C4-2B (cell line): ENCODE results near the gene UBC.

Experiments used
- H3K27ac ChIP-seq: fragments of 450-650 bp; 2 replicates; pipeline ENCODE4 v1.5.1; 2017
- ZFX ChIP-seq: fragments of 450-650 bp; IDR thresholded peaks from 2 replicates; pipeline ENCODE4 v1.6.1; 2017
- TF ChIP-seq, protein P1 (sequence below): fragments of 450-650 bp; conservative IDR thresholded peaks from 2 replicates; pipeline ENCODE4 v1.5.1; 2017; ENCODE audit warnings: mild to moderate bottlenecking

Gene UBC

DNA sequence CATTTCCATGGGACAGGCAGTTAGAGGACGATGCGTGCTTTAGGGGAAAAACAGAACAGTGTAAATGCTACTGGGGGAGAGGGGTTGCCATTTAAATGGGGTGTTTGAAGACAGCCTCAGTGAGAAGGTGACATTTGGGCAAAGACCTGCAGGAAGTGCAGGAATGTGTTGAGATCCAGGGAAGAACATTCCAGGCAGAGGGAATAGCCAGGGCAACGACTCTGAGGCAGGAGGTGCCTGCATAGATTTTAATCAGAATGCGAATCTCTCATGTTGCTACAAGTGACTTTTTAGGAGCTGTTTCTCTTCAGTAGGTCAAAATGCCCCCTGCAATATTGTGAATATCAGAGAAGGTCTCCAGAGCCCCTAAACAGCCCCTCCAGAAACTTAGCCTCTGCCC lies 43.2 kb downstream of the UBC start:
- H3K27ac ChIP-seq: no peak overlapping the region

DNA sequence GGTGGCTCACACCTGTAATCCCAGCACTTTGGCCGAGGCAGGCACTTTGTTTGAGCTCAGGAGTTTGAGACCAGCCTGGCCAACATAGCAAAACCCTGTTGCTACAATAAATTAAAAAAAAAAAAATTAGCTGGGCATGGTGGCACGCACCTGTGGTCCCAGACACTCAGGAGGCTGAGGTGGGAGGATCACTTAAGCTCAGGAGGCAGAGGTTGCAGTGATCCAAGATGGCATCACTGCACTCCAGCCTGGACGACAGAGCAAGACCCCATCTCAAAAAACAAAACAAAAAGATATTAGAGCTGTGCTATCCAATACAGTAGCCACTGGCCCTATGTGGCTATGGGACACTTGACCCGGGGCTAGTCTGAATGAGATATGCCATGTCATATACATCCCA lies 43.9 kb downstream of the UBC start:
- no peak for TF ChIP-seq ZFX
- TF ChIP-seq, protein P1, sequence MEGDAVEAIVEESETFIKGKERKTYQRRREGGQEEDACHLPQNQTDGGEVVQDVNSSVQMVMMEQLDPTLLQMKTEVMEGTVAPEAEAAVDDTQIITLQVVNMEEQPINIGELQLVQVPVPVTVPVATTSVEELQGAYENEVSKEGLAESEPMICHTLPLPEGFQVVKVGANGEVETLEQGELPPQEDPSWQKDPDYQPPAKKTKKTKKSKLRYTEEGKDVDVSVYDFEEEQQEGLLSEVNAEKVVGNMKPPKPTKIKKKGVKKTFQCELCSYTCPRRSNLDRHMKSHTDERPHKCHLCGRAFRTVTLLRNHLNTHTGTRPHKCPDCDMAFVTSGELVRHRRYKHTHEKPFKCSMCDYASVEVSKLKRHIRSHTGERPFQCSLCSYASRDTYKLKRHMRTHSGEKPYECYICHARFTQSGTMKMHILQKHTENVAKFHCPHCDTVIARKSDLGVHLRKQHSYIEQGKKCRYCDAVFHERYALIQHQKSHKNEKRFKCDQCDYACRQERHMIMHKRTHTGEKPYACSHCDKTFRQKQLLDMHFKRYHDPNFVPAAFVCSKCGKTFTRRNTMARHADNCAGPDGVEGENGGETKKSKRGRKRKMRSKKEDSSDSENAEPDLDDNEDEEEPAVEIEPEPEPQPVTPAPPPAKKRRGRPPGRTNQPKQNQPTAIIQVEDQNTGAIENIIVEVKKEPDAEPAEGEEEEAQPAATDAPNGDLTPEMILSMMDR: no peak
- H3K27ac ChIP-seq: no peak overlapping the region

More for the DNA sequence above, 43.2 kb downstream of the UBC start:
- no peak for TF ChIP-seq ZFX
- TF ChIP-seq, protein P1: no peak

DNA sequence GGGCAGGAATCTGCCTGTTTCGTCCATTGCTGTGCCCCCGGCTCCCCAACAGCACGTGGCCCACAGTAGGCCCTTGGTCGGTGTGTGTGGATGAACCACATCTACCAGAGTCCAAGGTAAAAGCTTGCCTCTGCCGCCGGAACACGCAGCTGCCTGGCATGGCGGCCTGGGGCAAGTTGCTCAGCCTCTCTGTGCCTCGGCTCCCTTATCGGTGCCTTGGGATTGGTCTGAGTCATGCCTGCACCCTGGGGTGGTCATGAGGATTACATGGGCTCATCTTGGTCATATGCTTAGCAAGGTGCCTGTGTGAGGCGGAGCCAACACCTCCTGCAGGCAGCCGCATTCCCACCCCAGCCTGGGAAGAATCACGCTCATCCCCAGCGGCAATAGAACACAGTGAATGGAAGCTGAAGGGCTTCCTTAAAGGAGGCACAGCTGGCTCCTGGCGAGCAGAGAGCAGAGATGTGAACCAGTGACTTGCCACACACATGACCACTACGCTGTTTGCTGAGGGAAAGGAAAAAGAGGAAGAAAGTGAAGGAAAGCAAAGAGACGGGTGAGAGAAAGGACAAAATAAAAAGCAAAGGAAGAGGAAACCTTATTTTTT lies 45.3 kb downstream of the UBC start:
- TF ChIP-seq, protein P1: no peak
- no peak overlapping the region for H3K27ac ChIP-seq

DNA sequence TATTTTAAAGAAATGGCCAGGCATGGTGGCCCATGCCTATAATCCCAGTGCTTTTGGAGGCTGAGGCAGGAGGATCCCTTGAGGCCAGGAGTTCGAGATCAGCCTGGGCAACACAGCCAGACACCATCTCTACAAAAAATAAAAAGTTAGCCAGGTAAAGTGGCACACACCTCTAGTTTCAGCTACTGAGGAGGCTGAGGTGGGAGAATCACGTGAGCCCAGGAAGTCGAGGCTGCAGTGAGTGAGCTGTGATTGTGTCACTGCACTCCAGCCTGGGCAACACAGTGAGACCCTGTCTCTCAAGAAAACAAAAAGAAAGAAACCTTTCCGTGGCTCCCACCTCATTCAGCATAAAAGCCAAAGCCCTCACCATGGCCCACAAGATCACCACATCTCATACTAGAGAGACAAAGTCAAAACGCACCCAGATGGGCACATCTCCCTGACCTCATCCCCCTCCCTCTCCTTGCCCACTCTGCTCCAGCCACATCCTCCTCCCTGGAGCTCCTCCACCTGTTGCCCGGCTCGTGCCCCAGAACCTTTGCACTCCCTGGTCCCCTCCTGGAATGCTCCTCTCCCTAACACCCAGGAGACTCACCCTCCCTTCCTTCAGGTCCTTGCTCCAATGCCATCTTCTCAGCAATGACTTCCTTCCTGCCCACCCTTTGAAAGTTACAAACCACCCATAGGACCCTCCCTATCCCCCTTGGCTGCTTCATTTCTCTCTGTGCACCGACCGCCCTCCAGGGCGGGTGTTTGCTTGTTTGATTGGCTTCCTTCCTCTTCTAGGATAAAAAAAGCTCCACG lies 46.0 kb downstream of the UBC start:
- H3K27ac ChIP-seq: peak overlapping the region; percentile 0
- TF ChIP-seq ZFX: no peak
- TF ChIP-seq, protein P1: no peak

DNA sequence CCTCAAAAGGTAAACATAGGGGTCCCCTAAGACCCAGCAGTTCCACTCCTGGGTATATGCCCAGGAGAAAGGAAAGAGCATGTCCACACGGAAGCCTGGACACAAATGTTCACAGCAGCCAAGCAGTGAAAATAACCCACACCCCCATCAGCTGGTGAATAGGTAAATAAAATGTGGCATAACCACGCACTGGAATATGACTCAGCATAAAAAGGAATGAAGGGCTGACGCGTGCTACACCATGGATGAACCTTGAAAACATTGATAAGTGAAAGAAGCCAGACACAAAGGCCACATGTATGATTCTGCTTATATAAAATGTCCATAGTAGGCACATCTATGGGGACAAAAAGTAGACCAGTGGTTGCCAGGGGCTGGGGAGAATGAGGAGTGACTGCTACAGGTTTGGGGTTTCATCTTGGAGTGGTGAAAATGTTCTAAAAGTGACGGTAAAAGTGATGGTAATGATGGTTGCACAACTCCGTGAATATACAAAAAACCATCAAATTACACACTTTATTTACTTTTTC lies 47.0 kb downstream of the UBC start:
- H3K27ac ChIP-seq: peak overlapping the region; percentile 0; the same call in 1 of the 2 replicates
- TF ChIP-seq, protein P1: no peak
- no peak for TF ChIP-seq ZFX

DNA sequence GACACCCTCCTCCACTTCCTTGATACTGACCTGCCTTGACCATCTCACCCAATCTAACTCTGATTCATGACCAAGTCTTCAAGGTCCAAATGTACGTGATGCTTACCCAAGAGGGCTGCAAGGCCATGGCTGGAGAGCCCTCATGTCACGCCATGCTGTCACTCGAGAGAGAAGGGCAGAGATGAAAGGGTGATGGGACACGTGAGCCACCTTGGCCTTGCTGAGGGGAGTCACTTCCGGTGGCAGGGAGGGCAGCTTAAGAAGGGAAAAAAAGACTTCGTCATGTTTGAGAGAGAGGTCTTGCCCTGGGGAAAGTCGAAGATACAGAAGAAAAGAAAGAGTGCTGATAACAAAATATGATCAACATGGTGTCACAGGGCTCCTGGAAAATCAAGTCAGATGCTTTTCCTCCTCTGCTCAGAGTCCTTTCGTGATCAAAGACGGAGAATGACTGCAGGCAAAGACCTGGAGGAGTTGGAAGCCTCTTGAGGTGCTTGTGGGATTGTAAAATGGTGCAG lies 47.5 kb downstream of the UBC start:
- H3K27ac ChIP-seq: peak overlapping the region; percentile 0; the same call in 1 of the 2 replicates
- TF ChIP-seq ZFX: no peak
- TF ChIP-seq, protein P1: no peak
